NCI-H526 treated with DMSO at 0.1 percent for 48 hours (cell line): ENCODE data around the gene ZBTB20.
A peak's percentile ranks its signal among the peaks of the same experiment; 100 is the strongest.

Source experiments
- DNase-seq: peaks from one replicate; lab custom pipeline; 2025; lab: John Stamatoyannopoulos, UW

ZBTB20 gene

DNA sequence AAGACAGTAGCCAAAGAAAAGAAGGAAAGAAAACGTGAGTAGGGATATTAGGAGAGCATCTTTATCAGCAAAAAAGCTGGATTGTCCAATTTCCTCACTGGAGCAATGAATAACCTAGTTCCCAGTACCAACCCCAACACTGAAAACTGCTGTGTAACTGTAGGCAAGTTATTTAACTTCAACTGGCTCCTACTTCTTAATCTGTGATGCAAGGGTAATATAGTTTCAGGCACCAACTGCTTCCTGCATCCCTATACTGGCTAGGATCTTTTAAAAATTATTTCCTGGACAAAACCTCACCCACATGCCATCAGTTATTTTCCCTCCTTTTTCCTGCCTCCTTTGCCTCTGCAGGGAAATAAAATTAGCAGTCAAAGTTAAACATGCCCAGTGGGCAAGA lies 59.6 kb downstream of the ZBTB20 start:
- no peak for DNase-seq

- DNase-seq: no peak
Measured at GRCh38 chr3:115086344-115086743, 60.7 kb downstream of the ZBTB20 start.

DNA sequence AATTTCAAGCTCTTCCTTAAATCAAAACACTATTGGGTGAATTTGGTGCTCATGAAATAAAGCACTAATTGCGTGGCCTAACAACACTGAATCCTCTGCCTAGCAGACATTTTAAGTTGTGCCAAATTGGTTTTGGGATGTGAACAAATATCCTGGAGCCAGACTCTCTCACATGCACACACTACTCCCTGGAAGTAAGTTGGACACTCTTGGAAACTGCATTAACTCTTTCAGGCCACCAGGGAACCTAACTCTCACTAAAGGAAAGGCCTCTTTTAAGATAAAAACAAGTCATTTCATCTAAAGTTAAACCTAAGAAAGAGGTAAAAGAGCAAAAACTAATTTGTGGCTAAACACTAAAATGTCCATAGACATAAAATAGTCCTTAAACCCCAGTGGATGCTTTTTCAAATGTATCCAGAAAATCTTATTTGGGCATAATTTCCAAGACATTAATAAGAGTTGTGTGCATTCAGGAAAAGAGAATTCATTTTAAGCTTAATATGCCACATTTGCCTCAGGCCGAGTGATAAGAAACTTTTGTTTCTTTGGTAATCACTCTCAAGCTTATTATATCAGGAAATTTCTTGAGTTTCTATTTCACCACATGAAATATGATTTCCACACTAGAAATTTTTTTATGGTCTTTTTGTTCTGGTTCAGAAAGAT lies 61.8 kb downstream of the ZBTB20 start:
- no peak for DNase-seq

GRCh38 chr3:115084686-115085085 lies 62.4 kb downstream of the ZBTB20 start:
- DNase-seq: no peak

GRCh38 chr3:115082260-115082659 lies 64.8 kb downstream of the ZBTB20 start:
- DNase-seq: no peak

GRCh38 chr3:115081444-115081843 lies 65.6 kb downstream of the ZBTB20 start:
- DNase-seq: peak; percentile 33

- DNase-seq: no peak
Measured at GRCh38 chr3:115077501-115078250, 69.4 kb downstream of the ZBTB20 start.

GRCh38 chr3:115074502-115074901 lies 72.6 kb downstream of the ZBTB20 start:
- no peak for DNase-seq

- no peak for DNase-seq
Measured at GRCh38 chr3:115072265-115073021, 74.6 kb downstream of the ZBTB20 start.

DNA sequence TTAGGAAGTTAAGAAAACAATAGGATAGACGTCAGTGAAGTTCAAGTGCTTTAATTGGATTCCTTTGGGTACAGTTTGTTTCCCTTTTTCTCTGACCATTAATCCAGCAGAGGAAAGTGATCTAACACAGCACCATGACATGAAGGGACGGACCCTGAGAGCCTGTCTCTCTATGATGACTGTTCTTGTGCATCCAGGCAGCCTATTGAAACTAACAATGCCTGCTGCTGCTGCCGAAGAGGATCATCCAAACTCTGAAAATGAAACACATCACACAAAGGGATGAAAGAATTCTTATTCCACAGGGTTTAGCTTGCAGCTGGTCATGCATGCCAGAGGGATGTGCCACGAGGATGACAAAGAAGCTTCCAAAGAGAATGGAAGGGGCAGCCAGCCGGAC lies 75.5 kb downstream of the ZBTB20 start:
- no peak for DNase-seq

- DNase-seq: no peak
Measured at GRCh38 chr3:115071166-115071565, 75.9 kb downstream of the ZBTB20 start.

DNA sequence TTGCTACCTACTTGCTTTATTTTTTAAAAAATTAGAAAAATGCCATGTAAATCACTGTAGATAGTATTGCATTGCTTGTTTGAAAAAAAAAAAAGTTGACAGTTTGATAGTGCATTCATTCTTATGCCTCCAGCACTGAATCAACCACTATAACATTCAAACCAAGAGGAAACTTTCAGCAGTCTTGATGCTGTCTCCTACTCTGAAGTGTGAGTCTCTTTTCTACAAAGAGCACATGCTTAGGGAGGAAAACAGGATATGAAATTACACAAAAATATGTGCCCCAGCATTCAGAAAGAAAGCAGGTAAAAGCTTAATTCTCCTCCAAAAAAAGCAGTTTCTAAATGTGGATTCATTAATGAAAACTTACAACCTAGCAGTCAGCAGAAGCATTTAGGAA lies 78.3 kb downstream of the ZBTB20 start:
- no peak for DNase-seq

- DNase-seq: no peak
Measured at GRCh38 chr3:115062412-115062956, 84.6 kb downstream of the ZBTB20 start.

GRCh38 chr3:115062009-115062408 lies 85.1 kb downstream of the ZBTB20 start:
- no peak for DNase-seq

GRCh38 chr3:115052906-115053305 lies 94.2 kb downstream of the ZBTB20 start:
- no peak for DNase-seq

DNA sequence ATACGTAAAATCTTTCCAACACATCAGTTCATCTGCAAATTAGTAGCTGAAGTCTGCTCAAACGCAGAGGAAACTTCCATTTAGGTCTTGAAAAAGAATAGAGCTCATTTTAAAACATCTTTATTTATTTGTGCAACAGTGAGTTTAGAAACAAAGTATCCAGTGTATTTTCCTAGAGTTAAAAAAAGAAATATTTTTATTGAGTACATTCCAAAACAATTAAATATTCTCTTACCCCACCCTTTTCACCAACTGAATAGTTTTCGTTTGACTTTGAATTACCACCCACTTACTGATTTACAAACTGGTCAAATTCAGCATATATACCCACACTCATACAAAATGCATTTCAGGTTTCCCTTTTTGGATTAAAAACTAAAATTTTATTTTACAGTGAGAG lies 104.7 kb downstream of the ZBTB20 start:
- no peak for DNase-seq

- DNase-seq: no peak
Measured at GRCh38 chr3:115040673-115041286, 106.3 kb downstream of the ZBTB20 start.

GRCh38 chr3:115040246-115040645 lies 106.8 kb downstream of the ZBTB20 start:
- no peak for DNase-seq

DNA sequence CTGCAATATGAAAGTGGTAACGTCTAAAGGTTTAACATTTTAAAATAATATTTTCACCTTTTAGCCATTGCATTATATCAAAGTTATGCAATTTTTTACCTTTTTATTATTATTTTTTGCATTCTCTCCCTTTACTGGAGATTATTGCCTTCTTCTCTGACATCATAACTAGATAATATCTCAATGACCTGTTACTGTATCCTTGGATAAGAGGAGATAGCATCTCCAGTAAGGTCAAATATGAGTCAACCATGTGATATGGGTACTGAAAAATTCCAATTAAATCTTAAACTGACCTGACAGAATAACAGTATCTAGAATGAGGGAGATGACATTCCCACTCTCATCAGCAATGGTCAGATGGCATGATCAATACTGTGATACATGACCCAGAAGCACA lies 108.3 kb downstream of the ZBTB20 start:
- DNase-seq: no peak

- no peak for DNase-seq
Measured at GRCh38 chr3:115022835-115023398, 124.2 kb downstream of the ZBTB20 start.

DNA sequence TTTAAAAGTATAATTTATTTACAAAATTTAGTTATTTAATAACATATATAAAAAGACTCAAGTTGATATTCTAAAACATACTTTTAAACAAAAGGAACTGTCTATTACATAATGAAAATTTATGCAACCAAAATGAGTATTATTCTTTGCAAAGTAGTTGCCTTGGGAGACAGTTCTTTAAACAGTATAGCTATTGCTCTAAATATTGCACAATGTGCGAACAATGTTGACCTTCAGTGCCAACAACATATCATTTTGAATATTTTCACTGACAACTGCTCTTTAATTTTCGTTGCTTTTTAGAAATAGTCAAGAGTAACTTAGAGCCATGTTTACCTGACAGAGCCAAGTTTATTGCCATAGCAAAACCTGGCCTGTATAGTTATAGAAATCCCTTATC lies 124.9 kb downstream of the ZBTB20 start:
- DNase-seq: no peak

DNA sequence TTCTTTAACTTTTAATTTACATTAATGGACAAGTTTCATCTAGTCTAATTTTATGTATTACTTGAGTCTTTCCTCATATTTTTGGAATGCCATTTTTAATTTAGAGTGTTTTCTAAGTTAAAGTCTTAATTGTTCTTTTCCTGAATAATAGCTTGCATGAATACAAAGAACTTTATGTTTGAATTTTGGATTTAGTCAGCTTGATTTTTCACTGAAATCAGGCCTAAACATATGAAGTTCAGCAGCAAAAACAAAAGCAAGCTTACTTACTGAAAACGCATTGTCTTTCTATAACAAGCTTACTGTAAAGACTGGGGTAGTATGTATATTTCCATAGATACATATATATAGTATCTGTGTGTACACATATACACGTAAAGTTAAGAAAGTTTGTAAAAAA lies 126.0 kb downstream of the ZBTB20 start:
- DNase-seq: no peak
